HEK293 (cell line): ENCODE measurements around the gene C6orf118.

ENCODE experiments used
- CTCF ChIA-PET: fragments of 350-600 bp; formaldehyde crosslinking; extraction: SDS; loops from one replicate; lab custom pipeline; 2021; ENCODE audit warnings: antibody characterized with exemption; lab: Yijun Ruan, JAX
- POLR2A ChIA-PET: fragments of 300-600 bp; formaldehyde crosslinking; extraction: SDS; loops from one replicate; lab custom pipeline; 2020; ENCODE audit warnings: antibody characterized with exemption, inconsistent platforms; lab: Yijun Ruan, JAX
- H3K27ac ChIP-seq: fragments of 200-500 bp; sonication (Bioruptor generic); 2 replicates; pipeline ENCODE4 v1.5.1; 2014; ENCODE audit warnings: low read depth, low read length, control low read depth, inconsistent platforms; ENCODE audit errors: extremely low read depth
- H3K36me3 ChIP-seq, 2 experiments: fragments of 200-500 bp in 1 of 2; sonication (Bioruptor generic) in 1 of 2; 1 replicate in 1 of 2; 2 replicates in 1 of 2; pipeline ENCODE4 v1.5.1; 2014 to 2017; ENCODE audit warnings: inconsistent platforms in 2 of 2, low read length in 2 of 2; ENCODE audit not compliant: control insufficient read depth in 2 of 2, insufficient read depth in 1 of 2
- H3K4me1 ChIP-seq: fragments of 200-500 bp; sonication (Bioruptor generic); 2 replicates; pipeline ENCODE4 v1.5.1; 2014; ENCODE audit warnings: mild to moderate bottlenecking, low read length, inconsistent platforms; ENCODE audit not compliant: control insufficient read depth, insufficient read depth
- H3K4me3 ChIP-seq: 2 replicates; pipeline ENCODE4 v1.5.1; 2011; ENCODE audit warnings: low read depth, mild to moderate bottlenecking, control low read depth, low read length, moderate library complexity
- H3K9me3 ChIP-seq: fragments of 200-500 bp; sonication (Bioruptor generic); 2 replicates; pipeline ENCODE4 v1.5.1; 2014; ENCODE audit warnings: low read depth, low read length, inconsistent platforms; ENCODE audit not compliant: control insufficient read depth, insufficient read depth
- GLIS2 ChIP-seq: fragments of 450-650 bp; formaldehyde crosslinking; IDR thresholded peaks from 2 replicates; pipeline ENCODE4 v1.5.1; 2016; ENCODE audit warnings: missing biosample characterization, missing genetic modification characterization
- HOXC10 ChIP-seq: sonication (generic); formaldehyde crosslinking; IDR thresholded peaks from 2 replicates; pipeline ENCODE4 v1.8.1; 2023; ENCODE audit warnings: mild to moderate bottlenecking, missing genetic modification reagents
- MZF1 ChIP-seq: fragments of 450-650 bp; formaldehyde crosslinking; IDR thresholded peaks from 2 replicates; pipeline ENCODE4 v1.5.1; 2017; ENCODE audit warnings: missing biosample characterization, missing genetic modification characterization, borderline replicate concordance
- PRDM10 ChIP-seq: fragments of 450-650 bp; formaldehyde crosslinking; IDR thresholded peaks from 2 replicates; pipeline ENCODE4 v1.5.1; 2016; ENCODE audit warnings: missing biosample characterization, missing genetic modification characterization
- PRDM2 ChIP-seq: fragments of 450-650 bp; formaldehyde crosslinking; IDR thresholded peaks from 2 replicates; pipeline ENCODE4 v1.5.1; 2016; ENCODE audit warnings: missing biosample characterization, missing genetic modification characterization, borderline replicate concordance
- SCRT2 ChIP-seq: fragments of 450-650 bp; formaldehyde crosslinking; IDR thresholded peaks from 2 replicates; pipeline ENCODE4 v1.5.1; 2016; ENCODE audit warnings: missing biosample characterization, missing genetic modification characterization
- ZBTB48 ChIP-seq: fragments of 450-650 bp; formaldehyde crosslinking; IDR thresholded peaks from 2 replicates; pipeline ENCODE4 v1.5.1; 2016; ENCODE audit warnings: missing biosample characterization, missing genetic modification characterization
- ZFP41 ChIP-seq: fragments of 450-650 bp; formaldehyde crosslinking; IDR thresholded peaks from 2 replicates; pipeline ENCODE4 v1.5.1; 2016; ENCODE audit warnings: missing biosample characterization, missing genetic modification characterization, borderline replicate concordance
- ZNF169 ChIP-seq: fragments of 450-650 bp; formaldehyde crosslinking; IDR thresholded peaks from 2 replicates; pipeline ENCODE4 v1.5.1; 2016; ENCODE audit warnings: missing biosample characterization, missing genetic modification characterization
- ZNF202 ChIP-seq: fragments of 450-650 bp; formaldehyde crosslinking; IDR thresholded peaks from 2 replicates; pipeline ENCODE4 v1.5.1; 2016; ENCODE audit warnings: missing biosample characterization, missing genetic modification characterization, borderline replicate concordance
- ZNF280C ChIP-seq: fragments of 450-650 bp; formaldehyde crosslinking; IDR thresholded peaks from 2 replicates; pipeline ENCODE4 v1.5.1; 2016; ENCODE audit warnings: missing biosample characterization, missing genetic modification characterization
- ZNF449 ChIP-seq: fragments of 450-650 bp; formaldehyde crosslinking; IDR thresholded peaks from 2 replicates; pipeline ENCODE4 v1.5.1; 2017; ENCODE audit warnings: missing biosample characterization, mild to moderate bottlenecking, missing genetic modification characterization, moderate library complexity
- ZNF623 ChIP-seq: fragments of 450-650 bp; formaldehyde crosslinking; IDR thresholded peaks from 2 replicates; pipeline ENCODE4 v1.5.1; 2016; ENCODE audit warnings: missing biosample characterization, missing genetic modification characterization
- ZNF639 ChIP-seq: fragments of 450-650 bp; formaldehyde crosslinking; IDR thresholded peaks from 2 replicates; pipeline ENCODE4 v1.5.1; 2016; ENCODE audit warnings: missing biosample characterization, missing genetic modification characterization

C6orf118 gene

GRCh38 chr6:165308926-165309731 is at the start of gene C6orf118 (continued):
- TF ChIP-seq PRDM10 (tag by site-specific recombination) (peak; percentile 14; the same call in 1 of the 2 replicates), ZNF639 (tag by site-specific recombination) (no peak), ZNF449 (tag by site-specific recombination) (no peak), GLIS2 (tag by site-specific recombination) (peak; percentile 79), ZNF280C (tag by site-specific recombination) (no peak), ZNF623 (no peak), ZBTB48 (tag by site-specific recombination) (no peak), ZNF169 (tag by site-specific recombination) (no peak), PRDM2 (tag by site-specific recombination) (no peak)

GRCh38 chr6:165345700-165346099 is 36.3 kb upstream of the C6orf118 start:
- Histone ChIP-seq H3K4me3 (no peak overlapping the region), H3K36me3 (peaks cover 0 to 12% of the 10 kb centered on the region in 2 experiments; a peak in 1 of 3 replicates), H3K4me1 (no peaks in the 10 kb centered on the region), H3K9me3 (no peaks in the 10 kb centered on the region), H3K27ac (no peak overlapping the region)
- TF ChIP-seq ZNF202, result no peak
- TF ChIP-seq HOXC10, result no peak
- no peak for TF ChIP-seq MZF1 (tag by site-specific recombination)
- no peak for TF ChIP-seq ZFP41 (tag by site-specific recombination)
- 0 out of 2 replicates have a peak, but pooled peaks have one; percentile 48 for TF ChIP-seq SCRT2 (tag by site-specific recombination)
- ChIA-PET CTCF (no interaction called here), POLR2A (no interaction called here)
